GM19328 (cell line): ENCODE results near the gene SLC7A5.
"Not testable (repeated sequence)": the region's sequence is repeated elsewhere in the genome, so short reads cannot be mapped to it uniquely, and the experiment has no call there.

Source experiments
- ATAC-seq: cut with Tn5 transposase; IDR thresholded peaks from one replicate; pipeline ENCODE4 v1.9.1; 2021; ENCODE audit warnings: mild to moderate bottlenecking, moderate library complexity; ENCODE audit not compliant: unreplicated experiment

The SLC7A5 gene

GRCh38 chr16:87835882-87836331, 33.4 kb downstream of the SLC7A5 start:
- no peak for ATAC-seq

GRCh38 chr16:87834668-87835473, 34.4 kb downstream of the SLC7A5 start:
- no peak for ATAC-seq

GRCh38 chr16:87834005-87834667, 35.2 kb downstream of the SLC7A5 start:
- ATAC-seq: no peak

GRCh38 chr16:87833548-87833947, 35.8 kb downstream of the SLC7A5 start:
- ATAC-seq: no peak

DNA sequence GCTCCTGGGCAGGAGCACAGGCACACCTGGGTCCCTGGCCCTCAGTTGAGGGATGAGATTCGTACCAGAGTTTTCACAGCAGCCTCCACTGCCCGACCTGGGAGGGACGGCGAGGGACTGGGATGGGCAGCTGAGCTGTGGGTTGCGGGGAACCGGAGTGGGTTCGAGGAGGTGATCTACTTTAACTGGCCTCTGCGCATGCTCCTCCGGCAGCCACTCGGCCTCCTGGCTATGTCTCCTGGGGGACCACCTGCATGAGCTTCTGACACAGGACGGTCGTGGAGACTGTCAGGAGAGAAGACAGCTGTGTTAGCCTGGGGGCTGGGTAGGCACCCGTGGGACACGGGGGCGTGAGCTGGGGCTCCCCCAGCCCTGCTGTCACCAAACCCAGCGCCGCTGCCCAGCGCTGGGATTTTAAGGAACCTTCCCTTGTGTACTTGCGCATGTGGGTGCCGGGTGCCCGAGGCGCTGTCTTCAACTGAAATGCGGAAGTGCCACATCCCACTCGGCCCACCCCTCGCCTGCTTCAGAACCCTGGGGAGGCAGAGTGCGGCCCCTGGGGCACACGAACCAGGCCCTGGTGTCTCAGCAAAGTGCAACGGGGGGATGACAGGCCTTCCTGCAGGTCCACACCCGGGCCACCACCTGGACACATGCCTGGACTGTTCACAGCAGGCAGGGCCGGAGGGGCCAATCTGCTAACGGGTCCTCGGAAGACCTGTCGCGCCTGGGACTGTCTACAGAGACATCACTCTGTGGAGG, 36.4 kb downstream of the SLC7A5 start:
- ATAC-seq: no peak

- ATAC-seq: no peak
Observed at GRCh38 chr16:87832137-87832527, 37.2 kb downstream of the SLC7A5 start.

DNA sequence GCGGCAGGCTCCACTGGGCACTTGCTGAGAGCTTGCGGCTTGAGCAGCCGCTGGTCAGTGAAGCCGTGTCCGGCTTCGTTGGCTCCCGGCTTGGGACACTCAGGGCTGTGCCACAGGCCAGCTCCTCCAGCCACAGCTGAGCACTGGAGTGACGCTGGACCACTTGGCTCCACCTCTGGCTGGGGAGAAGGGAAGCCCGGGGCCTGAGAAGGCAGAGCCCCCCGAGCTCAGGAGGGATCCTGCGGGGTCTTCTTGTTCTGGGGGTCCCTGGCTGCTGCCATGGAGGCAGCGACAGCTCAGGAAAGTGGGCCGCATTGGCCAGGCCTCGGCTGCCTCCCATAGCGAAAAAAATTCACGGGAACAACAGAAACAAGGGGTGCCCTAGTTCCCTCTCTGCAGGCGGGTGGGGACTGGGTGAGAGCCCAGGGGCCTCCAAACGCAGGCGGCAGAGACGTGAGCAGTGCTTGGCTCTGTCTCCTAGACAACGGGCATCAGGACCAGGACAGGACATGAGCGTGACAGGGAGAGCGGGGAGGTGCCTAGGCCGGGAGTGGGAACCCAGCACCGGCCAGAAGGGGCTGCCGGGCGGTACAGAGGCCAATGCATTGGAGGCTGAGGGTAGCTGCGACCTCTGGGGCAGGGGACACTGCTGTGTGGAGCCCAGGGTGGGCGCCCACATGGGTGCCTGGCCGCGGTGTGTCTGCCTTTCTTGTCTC, 37.7 kb downstream of the SLC7A5 start:
- ATAC-seq: no peak

DNA sequence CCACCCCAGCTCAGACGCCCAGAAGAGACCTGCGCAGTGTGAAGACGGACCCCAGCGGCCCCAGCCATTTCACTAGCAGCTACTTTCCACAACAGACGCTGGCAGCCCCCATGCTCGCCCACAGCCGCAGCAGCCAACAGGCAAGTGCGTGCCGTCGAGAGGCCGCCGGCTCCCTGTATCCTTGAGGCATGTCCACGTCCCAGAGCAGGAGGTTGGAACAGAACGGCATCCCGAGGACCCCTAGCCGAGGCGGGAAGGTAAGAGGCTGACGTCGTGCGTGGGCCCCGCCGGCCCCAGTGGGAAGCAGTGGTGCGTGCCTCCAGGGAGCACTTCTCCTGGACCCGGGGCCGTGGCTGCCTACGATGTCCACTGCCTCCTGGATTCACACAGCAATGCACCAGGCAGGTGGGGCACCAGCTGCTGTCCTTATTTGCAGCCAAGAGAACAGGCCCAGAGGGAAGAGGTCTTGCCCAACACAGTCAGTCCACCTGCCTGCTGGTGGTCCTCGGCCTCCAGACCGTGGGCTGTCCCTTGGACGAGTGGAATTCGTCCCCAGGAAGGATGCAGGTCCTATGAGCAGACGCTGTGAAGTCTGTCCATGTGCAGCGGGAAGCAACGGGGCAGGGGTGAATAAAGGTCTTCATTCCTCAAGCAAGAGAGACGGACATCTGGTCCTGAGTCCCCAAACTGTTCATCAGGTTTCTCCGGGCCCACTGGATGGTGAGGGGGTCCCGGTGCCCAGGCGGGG, 38.5 kb downstream of the SLC7A5 start:
- ATAC-seq: no peak

- no peak for ATAC-seq
Observed at GRCh38 chr16:87829988-87830672, 39.2 kb downstream of the SLC7A5 start.

- ATAC-seq: no peak
Observed at GRCh38 chr16:87829622-87829980, 39.7 kb downstream of the SLC7A5 start.

GRCh38 chr16:87828907-87829621, 40.2 kb downstream of the SLC7A5 start:
- ATAC-seq: no peak

GRCh38 chr16:87828071-87828906, 41.0 kb downstream of the SLC7A5 start:
- ATAC-seq: no peak

GRCh38 chr16:87827588-87827915, 41.8 kb downstream of the SLC7A5 start:
- not testable (repeated sequence) for ATAC-seq

- ATAC-seq: no peak
Observed at GRCh38 chr16:87826798-87827587, 42.3 kb downstream of the SLC7A5 start.

GRCh38 chr16:87826407-87826797, 42.9 kb downstream of the SLC7A5 start:
- not testable (repeated sequence) for ATAC-seq

- not testable (repeated sequence) for ATAC-seq
Observed at GRCh38 chr16:87825842-87826120, 43.5 kb downstream of the SLC7A5 start.

DNA sequence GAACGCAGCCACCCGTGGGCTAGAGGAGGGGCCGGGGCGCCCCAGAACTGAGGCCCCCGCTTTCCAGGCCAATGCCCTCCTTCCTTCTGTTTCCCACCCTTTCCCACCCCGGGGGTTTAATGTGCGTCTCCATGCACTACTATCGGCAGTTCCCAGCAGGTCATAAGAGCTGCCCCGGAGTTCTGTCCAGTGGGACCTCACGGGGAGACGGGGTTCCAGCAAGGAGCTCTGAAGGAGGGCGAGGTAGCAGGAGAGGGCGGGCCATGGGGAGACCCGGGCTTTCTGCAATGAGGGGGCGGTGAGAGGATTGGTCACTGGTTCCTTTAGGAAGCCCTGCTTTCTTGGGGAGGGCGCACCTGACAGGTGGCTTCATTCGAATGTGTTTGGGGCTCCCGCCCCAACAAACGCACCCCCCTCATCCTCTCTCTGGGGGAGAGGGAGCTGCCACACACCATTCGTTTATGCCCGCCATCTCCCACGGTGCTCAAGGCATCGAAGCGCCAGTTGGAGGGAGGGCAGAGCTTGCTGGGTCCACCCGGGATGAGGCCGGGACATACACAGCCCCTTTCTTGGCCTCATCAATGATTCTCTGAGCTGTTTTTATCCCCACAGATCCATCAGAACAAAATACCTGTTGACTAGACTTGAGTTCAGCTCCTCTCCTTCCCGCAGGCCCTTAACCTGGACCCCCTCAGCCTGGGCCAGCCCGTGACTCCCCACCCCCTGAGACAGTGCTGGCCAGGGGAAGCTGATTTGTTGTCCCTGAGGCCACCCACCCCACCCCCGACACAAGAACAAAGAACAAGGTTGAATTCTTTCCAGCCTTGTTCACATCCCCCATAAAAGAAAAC, 44.1 kb downstream of the SLC7A5 start:
- ATAC-seq: no peak
